ENCODE results near the gene PDE4B.

GRCh38 chr1:65998763-65999583, 206.3 kb downstream of the PDE4B start:
- TF ChIP-seq CTCF (IDR thresholded peaks at IDR 0.05) (no peak), EP300 (IDR thresholded peaks at IDR 0.05) (no peak), POLR2A (IDR thresholded peaks at IDR 0.05) (no peak)
